ENCODE results near the gene GNAI1.

Gene GNAI1

DNA sequence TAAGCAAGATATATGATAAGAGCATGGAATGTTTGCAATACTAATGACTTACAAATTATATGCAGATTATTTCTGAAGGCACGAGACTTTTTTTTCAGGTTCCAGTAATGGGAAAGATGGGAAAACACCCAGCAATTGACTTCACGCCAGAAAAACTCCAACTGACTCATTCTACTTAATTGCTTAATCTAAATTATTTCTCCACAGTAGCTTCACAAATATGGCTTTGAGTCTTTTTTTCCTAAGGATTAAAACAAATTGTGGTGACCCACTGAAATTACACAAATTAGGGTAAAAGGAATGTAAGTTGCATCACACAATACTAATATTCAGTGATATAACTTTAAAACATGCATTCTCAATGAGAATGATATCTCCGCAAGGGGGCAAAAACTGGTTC, 138.7 kb downstream of the GNAI1 start:
- TF ChIP-seq, protein P1, sequence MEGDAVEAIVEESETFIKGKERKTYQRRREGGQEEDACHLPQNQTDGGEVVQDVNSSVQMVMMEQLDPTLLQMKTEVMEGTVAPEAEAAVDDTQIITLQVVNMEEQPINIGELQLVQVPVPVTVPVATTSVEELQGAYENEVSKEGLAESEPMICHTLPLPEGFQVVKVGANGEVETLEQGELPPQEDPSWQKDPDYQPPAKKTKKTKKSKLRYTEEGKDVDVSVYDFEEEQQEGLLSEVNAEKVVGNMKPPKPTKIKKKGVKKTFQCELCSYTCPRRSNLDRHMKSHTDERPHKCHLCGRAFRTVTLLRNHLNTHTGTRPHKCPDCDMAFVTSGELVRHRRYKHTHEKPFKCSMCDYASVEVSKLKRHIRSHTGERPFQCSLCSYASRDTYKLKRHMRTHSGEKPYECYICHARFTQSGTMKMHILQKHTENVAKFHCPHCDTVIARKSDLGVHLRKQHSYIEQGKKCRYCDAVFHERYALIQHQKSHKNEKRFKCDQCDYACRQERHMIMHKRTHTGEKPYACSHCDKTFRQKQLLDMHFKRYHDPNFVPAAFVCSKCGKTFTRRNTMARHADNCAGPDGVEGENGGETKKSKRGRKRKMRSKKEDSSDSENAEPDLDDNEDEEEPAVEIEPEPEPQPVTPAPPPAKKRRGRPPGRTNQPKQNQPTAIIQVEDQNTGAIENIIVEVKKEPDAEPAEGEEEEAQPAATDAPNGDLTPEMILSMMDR (IDR thresholded peaks at IDR 0.05; ENCODE audit: control extremely low read depth, extremely low read depth, low read depth, missing control alignments): no peak
- ChIA-PET POLR2A (no interaction called here), CTCF (no interaction called here)
- DNase-seq (ENCODE audit: extremely low spot score): no peak

DNA sequence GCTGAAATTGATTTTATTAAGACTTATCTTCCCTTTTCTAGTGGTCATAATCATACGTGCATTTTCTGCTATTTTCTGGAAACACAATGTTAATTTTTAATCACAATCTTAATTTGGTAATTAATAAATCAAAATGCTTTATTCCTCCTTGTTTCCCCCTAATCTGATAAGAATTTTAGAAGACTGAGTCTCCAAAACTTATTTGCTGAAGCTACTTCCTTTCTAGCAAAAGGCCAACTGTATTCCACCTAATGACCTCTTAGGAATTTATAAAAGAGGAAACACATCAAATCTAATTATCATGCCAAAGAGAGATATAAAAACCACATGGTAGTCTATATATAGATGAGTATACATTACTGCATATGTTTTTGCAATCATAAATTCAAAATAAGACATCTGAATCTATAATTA, 140.6 kb downstream of the GNAI1 start:
- TF ChIP-seq, protein P1 (IDR thresholded peaks at IDR 0.05; ENCODE audit: control extremely low read depth, extremely low read depth, low read depth, missing control alignments): no peak
- POLR2A ChIA-PET: no interaction called here
- DNase-seq (ENCODE audit: extremely low spot score): no peak
- CTCF ChIA-PET: interaction anchor here (1.5 kb wide), 1 partner anchor 28 kb away, joined by 4 read pairs; no protein-coding TSS in a partner anchor

Measured in GM10248 (cell line).